Mesothelial cell of epicardium (in vitro differentiated cells): Measurements from ENCODE around the gene FAM186B. TPM values are rescaled to one million over a fixed set of nuclear protein-coding genes. Genes with fewer than 3 reads are reported as not detected.
"Not testable (repeated sequence)": the region's sequence is repeated elsewhere in the genome, so short reads cannot be mapped to it uniquely, and the experiment has no call there.

Experiments used
- DNase-seq, 2 experiments: peaks; one replicate each; pipeline ENCODE4 v3.0.0; 2021; ENCODE audit warnings: low spot score in 2 of 2; ENCODE audit not compliant: unreplicated experiment in 2 of 2
- H3K27ac Mint-ChIP-seq: 2 replicates; pipeline ENCODE4 v1.8.0; 2021; ENCODE audit warnings: mixed read lengths
- H3K27me3 Mint-ChIP-seq: 2 replicates; pipeline ENCODE4 v1.8.0; 2021; ENCODE audit warnings: low read depth, mixed read lengths
- H3K36me3 Mint-ChIP-seq: 2 replicates; pipeline ENCODE4 v1.8.0; 2021; ENCODE audit warnings: mixed read lengths
- H3K4me1 Mint-ChIP-seq: 2 replicates; pipeline ENCODE4 v1.8.0; 2021; ENCODE audit warnings: mixed read lengths
- H3K4me3 Mint-ChIP-seq: 2 replicates; pipeline ENCODE4 v1.8.0; 2021; ENCODE audit warnings: mild to moderate bottlenecking, moderate library complexity, mixed read lengths
- H3K9me3 Mint-ChIP-seq: 2 replicates; pipeline ENCODE4 v1.8.0; 2021; ENCODE audit warnings: mixed read lengths
- CTCF ChIP-seq: fragments of 200-600 bp; sonication (generic); IDR thresholded peaks from one replicate; pipeline ENCODE4 v1.5.0; 2021; ENCODE audit warnings: antibody characterized with exemption; ENCODE audit not compliant: unreplicated experiment
- total RNA-seq: library from RNA; stranded (reverse); gene quantifications from 3 replicates; pipeline ENCODE4 v1.2.1, GENCODE V29; 2021

FAM186B gene
- 0.29 to 0.50 TPM (median 0.40 TPM) in 3 replicates for total RNA-seq

GRCh38 chr12:49605539-49605938 lies at the start of gene FAM186B:
FAM186B (minus strand) TSS chr12:49605639; CDS start chr12:49605477, 162 bp downstream.
- H3K4me3 Mint-ChIP-seq, H3K4me1 Mint-ChIP-seq, H3K9me3 Mint-ChIP-seq, H3K27me3 Mint-ChIP-seq, DNase-seq: not testable (repeated sequence)
- Mint-ChIP-seq H3K27ac (peak within 1 kb of the TSS; percentile 50), H3K36me3 (peaks cover 11% of the 10 kb centered on the region)

DNA sequence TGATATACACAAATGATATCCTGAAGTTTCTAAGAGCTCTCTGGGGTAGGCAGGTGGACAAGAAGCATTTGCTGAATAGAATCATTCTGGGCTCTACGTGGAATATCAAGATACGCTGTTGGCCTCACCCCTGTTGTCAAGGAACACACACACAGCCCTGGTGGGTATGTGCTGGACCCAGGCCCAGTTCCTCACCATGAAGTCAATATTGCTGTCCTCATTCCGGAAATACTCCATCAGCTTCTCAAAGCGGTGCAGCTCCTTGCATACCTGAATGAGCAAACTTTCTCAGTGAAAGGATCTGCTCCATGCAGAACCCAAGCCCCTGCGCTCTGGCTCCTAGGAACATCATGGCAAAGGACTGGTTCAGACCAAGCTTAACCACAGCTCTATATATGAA lies 49.3 kb upstream of the FAM186B start:
- no peak for TF ChIP-seq CTCF
- peaks cover 4% of the 10 kb centered on the region for H3K36me3 Mint-ChIP-seq
- H3K9me3 Mint-ChIP-seq = no peaks in the 10 kb centered on the region
- no peak overlapping the region for H3K4me3 Mint-ChIP-seq
- no peak overlapping the region for H3K27ac Mint-ChIP-seq
- no peaks in the 10 kb centered on the region for H3K4me1 Mint-ChIP-seq
- H3K27me3 Mint-ChIP-seq = no peaks in the 10 kb centered on the region
- DNase-seq = no peak

- no peaks in the 10 kb centered on the region for H3K27me3 Mint-ChIP-seq
- no peak overlapping the region for H3K4me3 Mint-ChIP-seq
- peaks cover 14% of the 10 kb centered on the region for H3K4me1 Mint-ChIP-seq
- TF ChIP-seq CTCF = no peak
- no peak for DNase-seq
- no peak overlapping the region for H3K27ac Mint-ChIP-seq
- H3K9me3 Mint-ChIP-seq = no peaks in the 10 kb centered on the region
- H3K36me3 Mint-ChIP-seq = peaks cover 5% of the 10 kb centered on the region
Measured at GRCh38 chr12:49652921-49653520, 47.6 kb upstream of the FAM186B start.

DNA sequence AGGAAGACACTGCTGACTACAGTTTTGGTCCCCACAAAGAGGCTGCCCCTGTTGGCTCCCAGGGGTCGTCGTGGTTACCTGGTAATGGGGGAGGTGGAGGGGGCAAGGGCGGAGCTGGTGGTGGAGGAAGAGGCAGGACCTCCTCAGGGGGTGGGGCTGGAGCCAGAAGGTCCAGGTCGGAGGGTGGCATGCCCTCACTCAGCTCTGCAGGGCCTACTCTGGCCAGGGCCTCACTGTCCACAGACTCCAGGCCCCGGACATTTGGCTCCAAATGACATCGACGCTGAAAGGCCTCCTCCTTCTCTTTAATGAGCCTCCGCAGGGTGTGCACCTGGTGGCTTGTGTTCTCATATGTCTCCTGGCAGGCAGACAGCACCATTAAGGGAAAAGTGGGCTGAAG lies 46.4 kb upstream of the FAM186B start:
- Mint-ChIP-seq H3K27me3 (no peaks in the 10 kb centered on the region), H3K4me1 (peaks cover 16% of the 10 kb centered on the region), H3K27ac (no peak overlapping the region), H3K4me3 (no peak overlapping the region), H3K9me3 (no peaks in the 10 kb centered on the region), H3K36me3 (peaks cover 5% of the 10 kb centered on the region)
- TF ChIP-seq CTCF = no peak
- no peak for DNase-seq

GRCh38 chr12:49649892-49650291 lies 44.5 kb upstream of the FAM186B start:
- Mint-ChIP-seq H3K27ac (no peak overlapping the region), H3K27me3 (no peaks in the 10 kb centered on the region), H3K36me3 (peaks cover 5% of the 10 kb centered on the region), H3K4me3 (no peak overlapping the region), H3K4me1 (peaks cover 16% of the 10 kb centered on the region), H3K9me3 (no peaks in the 10 kb centered on the region)
- no peak for TF ChIP-seq CTCF
- DNase-seq = no peak

DNA sequence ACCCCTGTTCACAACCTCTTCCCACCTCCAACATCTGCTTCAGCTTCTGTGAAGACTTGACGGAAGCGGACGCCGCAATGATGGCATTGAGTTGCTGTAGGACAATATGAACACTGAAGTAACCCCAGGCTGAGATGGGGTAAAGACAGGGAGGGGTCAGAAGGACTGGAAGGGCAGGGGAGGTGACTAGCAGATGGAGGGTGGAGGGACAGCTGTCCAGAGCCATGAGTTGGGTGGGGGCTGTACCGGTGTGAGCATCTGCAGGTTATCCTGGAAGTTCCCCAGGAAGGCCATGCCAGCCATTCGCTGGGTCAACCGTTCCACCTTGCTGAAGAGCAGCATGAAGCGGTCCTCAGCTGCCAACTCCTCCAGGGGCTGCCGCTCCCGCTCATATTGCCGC lies 44.0 kb upstream of the FAM186B start:
- Mint-ChIP-seq H3K9me3 (no peaks in the 10 kb centered on the region), H3K36me3 (peaks cover 5% of the 10 kb centered on the region), H3K27me3 (no peaks in the 10 kb centered on the region), H3K4me1 (peaks cover 19% of the 10 kb centered on the region), H3K27ac (peak overlapping the region; percentile 72), H3K4me3 (no peak overlapping the region)
- no peak for DNase-seq
- no peak for TF ChIP-seq CTCF
